Femur (tissue), 1 donor: ENCODE data around the gene COL4A4.

Source experiments
- DNase-seq: peaks from one replicate; pipeline ENCODE4 v3.0.0-alpha.2; 2017

Gene COL4A4

GRCh38 chr2:227029426-227030105 is 134.4 kb downstream of the COL4A4 start:
- DNase-seq, result no peak

DNA sequence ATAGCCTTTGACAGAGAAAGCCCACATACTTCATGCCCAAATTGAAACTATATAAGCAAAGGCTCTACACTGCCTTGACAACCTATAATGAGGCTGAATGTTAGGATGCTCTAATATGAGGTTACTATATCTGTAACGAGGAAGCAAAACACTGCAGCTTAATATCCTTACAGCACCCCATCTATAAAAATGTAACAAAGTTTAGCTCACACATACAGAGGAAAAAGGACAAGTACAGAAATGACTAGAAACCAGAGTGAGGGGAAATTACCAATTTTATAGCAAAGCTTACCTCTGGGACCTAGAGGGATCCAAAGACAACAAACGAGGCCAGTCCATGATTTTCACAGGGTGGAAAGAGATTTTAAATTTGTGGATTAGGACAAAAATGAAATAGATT is 138.5 kb downstream of the COL4A4 start:
- no peak for DNase-seq

GRCh38 chr2:227022608-227023007 is 141.4 kb downstream of the COL4A4 start:
- DNase-seq, result no peak

- DNase-seq, result no peak
Measured at GRCh38 chr2:227020416-227020815, 143.6 kb downstream of the COL4A4 start.

- no peak for DNase-seq
Measured at GRCh38 chr2:227016894-227017293, 147.1 kb downstream of the COL4A4 start.

DNA sequence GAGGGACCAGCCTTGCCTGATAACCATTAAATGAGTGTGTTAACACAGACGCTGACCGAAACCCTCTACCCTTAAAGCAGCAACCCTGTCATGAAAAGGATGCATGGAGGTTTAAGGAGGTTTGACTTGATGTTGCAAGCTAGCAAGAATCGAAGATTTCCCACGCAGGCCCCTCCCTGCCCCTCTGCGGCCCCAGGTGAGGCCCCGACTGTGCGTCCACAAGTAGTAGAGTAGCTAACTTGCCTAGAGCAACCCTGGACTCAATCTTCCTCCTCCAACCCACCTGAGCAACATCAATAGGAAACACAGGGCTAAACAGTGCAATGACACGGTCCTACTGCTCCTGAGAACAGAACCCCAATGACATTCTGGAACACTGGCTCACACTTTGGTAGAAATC is 150.1 kb downstream of the COL4A4 start:
- DNase-seq, result no peak

DNA sequence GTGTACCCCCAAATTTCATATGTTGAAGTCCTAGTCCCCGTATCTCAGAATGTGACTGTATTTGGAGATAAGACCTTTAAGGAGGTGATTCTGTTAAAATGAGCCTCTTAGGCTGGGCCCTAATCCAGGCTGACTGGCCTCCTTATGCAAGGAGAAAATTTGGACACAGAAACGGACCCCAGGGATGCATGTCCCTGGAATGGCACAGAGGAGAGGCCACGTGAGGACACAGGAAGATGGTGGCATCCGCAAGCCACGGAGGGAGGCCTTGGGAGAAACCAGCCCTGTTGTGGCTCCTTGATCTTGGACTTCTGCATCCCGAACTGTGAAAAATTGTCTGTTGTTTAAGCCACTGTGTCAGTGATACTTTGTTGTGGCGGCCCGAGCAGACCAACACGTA is 150.7 kb downstream of the COL4A4 start:
- no peak for DNase-seq

GRCh38 chr2:227010433-227010832 is 153.6 kb downstream of the COL4A4 start:
- DNase-seq, result no peak

GRCh38 chr2:227007940-227008339 is 156.1 kb downstream of the COL4A4 start:
- DNase-seq, result no peak

DNA sequence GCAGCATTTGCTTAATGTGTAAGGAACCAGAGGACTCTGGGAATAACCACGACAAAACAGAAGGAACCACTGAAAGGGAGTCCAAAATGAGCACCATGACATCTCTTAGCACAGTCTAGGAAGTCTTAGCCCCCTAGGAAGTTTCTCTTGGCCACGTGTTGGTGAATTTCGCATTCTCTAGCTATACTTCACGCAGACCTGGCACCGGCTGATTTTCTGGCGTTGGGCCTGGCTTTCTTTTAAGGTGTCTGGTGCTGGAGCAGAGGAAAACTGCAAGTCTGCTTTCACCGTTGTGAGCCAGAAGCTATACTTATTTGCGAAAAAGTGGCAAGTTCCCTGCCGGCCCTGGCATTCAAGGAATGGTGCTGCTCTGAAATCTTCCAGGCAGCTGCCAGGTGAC is 156.9 kb downstream of the COL4A4 start:
- no peak for DNase-seq

GRCh38 chr2:227006189-227006897 is 157.7 kb downstream of the COL4A4 start:
- no peak for DNase-seq

DNA sequence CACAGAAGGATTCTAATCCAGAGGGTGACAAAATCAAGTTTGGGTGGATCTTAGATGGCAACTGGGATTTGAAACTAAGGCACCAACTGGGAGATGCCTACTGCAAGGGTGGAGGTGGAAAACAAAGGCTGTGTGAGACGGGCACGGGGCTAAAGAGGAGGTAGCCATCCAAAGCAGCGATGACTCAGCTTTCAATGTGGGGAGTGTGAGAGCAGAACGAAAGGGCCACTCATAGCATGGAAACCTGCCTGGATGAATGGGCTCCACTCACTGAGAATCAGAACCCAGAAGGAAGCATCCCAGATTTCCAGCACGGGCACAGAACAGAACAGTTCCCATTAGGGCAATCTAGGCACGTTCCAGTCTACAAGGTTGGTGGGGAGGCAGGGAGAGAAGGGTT is 159.5 kb downstream of the COL4A4 start:
- DNase-seq, result no peak

DNA sequence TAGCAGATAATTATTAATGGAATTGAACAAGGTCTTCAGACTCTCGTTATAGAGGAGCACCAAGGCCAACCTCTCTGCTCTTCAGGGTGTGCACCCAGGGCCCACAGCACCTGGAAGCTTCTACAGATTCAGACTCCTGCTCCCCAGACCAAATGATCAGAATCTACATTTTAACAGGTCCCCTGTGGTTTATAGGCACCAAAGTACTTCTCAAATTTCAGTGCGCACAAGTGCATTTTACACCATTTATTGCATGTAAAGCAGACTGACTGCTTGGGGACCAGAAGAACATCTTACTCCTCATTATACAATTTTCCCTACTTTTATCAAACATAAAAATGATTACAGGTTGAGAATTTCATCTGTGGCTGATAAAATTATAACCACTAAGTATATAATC is 163.9 kb downstream of the COL4A4 start:
- DNase-seq, result no peak

DNA sequence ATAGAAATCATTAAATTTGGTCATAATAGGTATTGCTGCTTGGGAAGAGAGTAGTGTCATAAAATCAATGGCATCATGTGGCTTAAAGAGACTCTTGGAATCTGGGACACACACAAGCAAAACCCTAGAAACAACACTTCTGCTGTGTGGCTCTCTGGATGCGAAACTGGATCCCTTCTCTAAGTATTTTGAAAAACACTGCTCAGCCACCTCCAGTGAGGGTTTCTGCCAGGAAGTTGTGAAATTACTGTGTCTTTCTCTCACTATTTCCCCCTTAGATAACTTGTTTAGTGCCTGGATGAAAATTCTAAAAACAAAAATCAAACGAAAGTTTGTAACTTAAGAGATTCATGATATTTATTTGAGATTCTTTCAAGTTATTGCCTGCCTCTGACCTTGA is 164.3 kb downstream of the COL4A4 start:
- no peak for DNase-seq

GRCh38 chr2:226995625-226996041 is 168.4 kb downstream of the COL4A4 start:
- peak; percentile 67 for DNase-seq

DNA sequence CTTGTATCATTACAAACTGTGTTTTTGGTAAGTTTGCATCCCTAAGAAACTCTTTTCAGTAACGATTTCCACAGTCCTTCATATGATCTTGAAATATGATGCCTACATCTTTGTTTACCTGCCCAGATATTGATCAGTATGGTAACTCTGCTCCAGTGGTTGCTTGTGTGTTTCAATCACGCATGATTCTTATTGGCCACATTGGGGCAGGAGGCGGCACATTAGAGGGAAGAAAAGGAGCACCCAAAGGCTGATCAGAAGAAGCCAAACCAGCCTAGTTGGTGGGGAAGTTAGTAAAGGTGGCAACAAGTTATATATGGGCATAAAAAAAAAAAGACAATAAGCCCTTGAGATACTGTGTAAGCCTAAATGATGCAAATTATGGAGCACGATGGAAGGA is 169.2 kb downstream of the COL4A4 start:
- no peak for DNase-seq

DNA sequence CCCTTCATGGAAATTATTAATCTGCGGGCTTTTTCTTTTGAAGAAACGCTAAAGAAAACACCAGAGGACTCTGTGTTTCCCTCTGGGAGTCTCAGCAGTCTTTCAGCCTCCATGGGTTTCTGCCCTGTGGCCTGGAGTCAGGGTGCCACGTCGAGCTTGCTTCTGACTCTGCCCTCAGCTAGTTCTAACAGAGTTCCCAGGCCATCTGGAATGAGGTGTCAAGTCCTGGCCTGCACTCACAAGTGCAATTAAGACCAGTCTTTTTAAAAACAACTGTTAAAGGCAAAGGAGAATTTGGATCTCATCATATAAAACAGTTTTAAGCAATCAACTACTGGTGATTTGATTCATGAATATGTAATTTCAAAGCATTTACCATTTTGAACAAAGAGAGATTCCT is 170.8 kb downstream of the COL4A4 start:
- no peak for DNase-seq

DNA sequence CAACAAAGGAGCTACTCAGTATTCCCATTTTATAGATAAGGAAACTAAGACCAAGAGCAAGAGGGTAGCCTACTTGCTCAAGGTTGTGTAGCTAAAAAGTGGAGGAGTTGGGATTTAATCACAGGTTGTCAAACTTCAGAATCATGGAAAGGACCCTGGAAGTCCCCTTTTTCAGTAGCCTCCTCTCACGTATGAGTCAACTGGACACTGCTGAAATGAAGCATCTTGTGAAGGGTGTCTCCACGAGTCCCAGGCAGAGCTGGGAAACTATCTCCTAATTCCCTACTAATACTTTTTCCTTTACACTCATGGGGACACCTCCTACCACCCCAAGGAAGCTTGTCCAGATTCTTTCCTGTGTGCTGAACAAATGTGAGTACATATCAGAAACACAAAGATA is 172.3 kb downstream of the COL4A4 start:
- DNase-seq, result no peak

- DNase-seq, result no peak
Measured at GRCh38 chr2:226985583-226985946, 178.4 kb downstream of the COL4A4 start.

DNA sequence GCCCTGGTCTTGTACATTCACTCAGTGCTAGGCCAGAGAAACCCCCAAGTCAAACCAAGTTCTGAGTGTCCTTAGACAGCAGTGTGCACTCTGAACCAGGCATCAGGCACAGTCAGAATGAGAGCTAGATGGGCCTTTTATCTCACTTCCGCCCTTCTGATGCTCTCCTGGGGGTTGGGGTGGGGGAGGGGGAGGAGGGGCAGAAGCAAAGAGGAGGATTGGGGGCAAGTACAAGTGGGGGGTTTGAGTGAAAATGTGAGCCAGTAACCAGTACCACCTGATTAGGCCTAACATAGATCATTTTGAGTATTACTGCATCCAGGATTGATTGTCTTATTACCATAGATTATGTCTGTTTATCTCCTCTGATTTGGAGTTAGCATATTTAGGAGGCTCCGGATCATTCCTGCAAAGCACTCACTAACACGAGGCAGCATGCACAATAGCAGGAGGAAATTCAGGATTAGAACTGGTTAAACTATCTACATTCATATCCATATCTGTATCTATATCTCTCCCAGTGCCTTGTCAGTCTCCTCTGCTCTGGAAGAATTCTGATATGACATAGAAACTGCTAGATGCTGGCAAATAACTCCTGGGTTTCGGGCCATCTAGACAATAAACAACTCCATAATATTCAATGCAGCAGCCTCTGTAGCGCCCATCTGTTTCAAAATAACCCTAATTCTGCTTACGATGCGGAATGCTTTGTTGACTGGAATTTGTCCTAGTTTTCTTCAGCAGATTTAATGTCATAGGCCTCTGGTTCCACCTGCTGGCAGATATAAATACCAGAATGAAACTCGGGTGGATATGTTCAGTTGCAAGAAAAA is 179.0 kb downstream of the COL4A4 start:
- peak; percentile 65 for DNase-seq

GRCh38 chr2:226983895-226984749 is 179.9 kb downstream of the COL4A4 start:
- no peak for DNase-seq

DNA sequence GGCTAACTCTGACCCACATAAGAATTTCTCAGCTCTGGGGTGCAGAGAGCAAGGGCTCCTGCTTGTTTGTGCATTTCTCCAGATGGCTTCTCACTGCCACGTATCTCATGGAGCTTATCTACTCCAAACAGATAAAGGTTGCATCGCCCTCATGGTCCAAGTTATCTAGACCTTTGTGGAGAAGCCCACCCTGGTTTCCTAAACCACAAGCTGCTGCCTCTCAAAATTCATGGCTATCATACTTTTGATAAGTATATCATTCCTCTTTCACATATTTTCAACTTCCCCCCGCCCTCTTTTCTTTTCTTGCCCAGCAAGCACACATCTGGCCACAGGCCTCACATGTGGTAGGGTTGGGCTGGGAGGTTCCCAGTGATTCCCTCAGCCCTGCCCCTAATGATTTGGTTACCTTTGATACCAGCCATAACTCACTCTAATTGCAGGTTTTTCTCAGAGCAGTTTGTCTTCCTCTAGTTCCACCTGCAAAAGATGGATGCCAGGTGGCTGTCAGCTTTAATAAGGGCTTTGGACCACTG is 182.1 kb downstream of the COL4A4 start:
- no peak for DNase-seq

GRCh38 chr2:226979004-226979403 is 185.0 kb downstream of the COL4A4 start:
- DNase-seq, result no peak
